ENCODE results near the gene AOX1. TPM values are rescaled to one million over a fixed set of nuclear protein-coding genes. Genes with fewer than 3 reads are reported as not detected.
"Not testable (repeated sequence)": the region's sequence is repeated elsewhere in the genome, so short reads cannot be mapped to it uniquely, and the experiment has no call there.

The AOX1 gene
- total and polyA plus RNA-seq, 8 donors: 6.4 to 303 (median 10.6) TPM

GRCh38 chr2:200627110-200627770 lies 41.4 kb downstream of the AOX1 start:
- no peaks in the 10 kb centered on the region for H3K4me1 ChIP-seq
- no peak for DNase-seq
- H3K27ac ChIP-seq: no peak overlapping the region
- intact Hi-C loops (cut with DNase I; ENCODE audit: low total_unique reads): no loop called here
- TF ChIP-seq EP300 (IDR thresholded peaks at IDR 0.05) (no peak), POLR2AphosphoS5 (IDR thresholded peaks at IDR 0.05) (no peak), POLR2A (IDR thresholded peaks at IDR 0.05) (no peak), CTCF (IDR thresholded peaks at IDR 0.05) (no peak)
- peaks cover 0 to 5% (median 0%) of the 10 kb centered on the region in 4 donors for H3K36me3 ChIP-seq
- no peaks in the 10 kb centered on the region for H3K27me3 ChIP-seq
- no peak overlapping the region for H3K4me3 ChIP-seq
- 60 to 72% (median 66%) methylated on average over 4 of the region's 4 CpGs for WGBS, 5 donors
- no peaks in the 10 kb centered on the region for H3K9me3 ChIP-seq

GRCh38 chr2:200628461-200628860 lies 42.6 kb downstream of the AOX1 start:
- intact Hi-C loops (cut with DNase I; ENCODE audit: low total_unique reads); H3K27me3 ChIP-seq; H3K4me3 ChIP-seq; H3K9me3 ChIP-seq; H3K4me1 ChIP-seq; DNase-seq; H3K27ac ChIP-seq: not testable (repeated sequence)
- peaks cover 0 to 13% (median 0%) of the 10 kb centered on the region in 4 donors for H3K36me3 ChIP-seq
- WGBS, 5 donors: 79 to 89% (median 84%) methylated on average over 4 of the region's 4 CpGs

DNA sequence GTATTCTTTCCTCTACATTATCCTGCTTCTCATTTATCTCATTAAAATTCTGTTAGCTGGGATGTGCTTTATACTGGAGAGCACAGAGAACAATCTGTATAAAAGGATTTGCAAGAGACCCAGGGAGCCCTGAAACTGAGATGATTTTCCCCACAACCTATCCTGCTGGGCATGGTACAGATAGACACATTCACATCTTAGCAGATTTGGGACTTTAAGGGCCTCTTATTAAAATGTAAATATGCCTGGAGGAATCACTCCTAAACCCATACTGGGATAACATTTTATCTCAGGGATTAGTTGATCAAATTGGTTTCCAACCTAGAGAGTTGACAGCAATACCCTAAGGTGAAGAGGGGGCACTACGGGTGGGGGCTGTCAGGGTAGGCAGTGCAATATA lies 45.5 kb downstream of the AOX1 start:
- TF ChIP-seq POLR2AphosphoS5 (IDR thresholded peaks at IDR 0.05) (no peak), POLR2A (IDR thresholded peaks at IDR 0.05) (no peak), CTCF (IDR thresholded peaks at IDR 0.05) (no peak), EP300 (IDR thresholded peaks at IDR 0.05) (no peak)
- WGBS, 5 donors: 54 to 80% (median 76%) methylated on average over 1 of the region's 1 CpG
- DNase-seq: no peak
- Histone ChIP-seq H3K27me3 (no peaks in the 10 kb centered on the region), H3K4me3 (no peak overlapping the region), H3K4me1 (no peaks in the 10 kb centered on the region), H3K27ac (no peak overlapping the region), H3K36me3 (peaks cover 0 to 15% (median 0%) of the 10 kb centered on the region in 4 donors), H3K9me3 (no peaks in the 10 kb centered on the region)
- intact Hi-C loops (cut with DNase I; ENCODE audit: low total_unique reads): no loop called here

- intact Hi-C loops (cut with DNase I; ENCODE audit: low total_unique reads): no loop called here
- DNase-seq: no peak
- Histone ChIP-seq H3K4me1 (no peaks in the 10 kb centered on the region), H3K9me3 (no peaks in the 10 kb centered on the region), H3K27me3 (no peaks in the 10 kb centered on the region), H3K4me3 (no peak overlapping the region), H3K36me3 (peaks cover 0 to 13% (median 3%) of the 10 kb centered on the region in 4 donors), H3K27ac (no peak overlapping the region)
- TF ChIP-seq CTCF (IDR thresholded peaks at IDR 0.05) (no peak), POLR2A (IDR thresholded peaks at IDR 0.05) (no peak), EP300 (IDR thresholded peaks at IDR 0.05) (no peak), POLR2AphosphoS5 (IDR thresholded peaks at IDR 0.05) (no peak)
- WGBS, 5 donors: 87 to 94% (median 90%) methylated on average over 7 of the region's 7 CpGs
Observed at GRCh38 chr2:200634231-200634964, 48.6 kb downstream of the AOX1 start.

DNA sequence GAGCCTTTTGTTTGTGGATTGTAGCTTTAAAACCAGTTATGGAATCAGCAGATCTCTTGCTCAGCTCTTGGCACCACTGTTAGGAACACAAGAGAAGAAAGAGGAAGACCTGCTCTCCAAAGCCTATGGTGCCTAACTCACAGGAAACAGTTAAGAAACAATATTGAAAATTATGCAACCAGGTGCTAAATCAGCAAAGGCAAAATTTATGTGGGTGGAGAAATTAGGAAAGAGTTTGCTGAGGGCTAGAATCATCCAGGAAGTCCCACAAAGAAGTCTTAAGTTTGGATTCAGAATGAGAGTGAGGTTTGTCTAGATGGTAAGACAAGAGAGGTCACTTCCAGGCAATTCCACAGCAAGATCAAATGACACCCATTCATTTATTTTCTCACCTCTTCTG lies 49.4 kb downstream of the AOX1 start:
- Histone ChIP-seq H3K36me3 (peaks cover 0 to 13% (median 3%) of the 10 kb centered on the region in 4 donors), H3K27me3 (no peaks in the 10 kb centered on the region), H3K4me3 (no peak overlapping the region), H3K4me1 (no peaks in the 10 kb centered on the region), H3K9me3 (no peaks in the 10 kb centered on the region), H3K27ac (no peak overlapping the region)
- no peak for DNase-seq
- intact Hi-C loops (cut with DNase I; ENCODE audit: low total_unique reads): no loop called here
- TF ChIP-seq POLR2A (IDR thresholded peaks at IDR 0.05) (no peak), POLR2AphosphoS5 (IDR thresholded peaks at IDR 0.05) (no peak), EP300 (IDR thresholded peaks at IDR 0.05) (no peak), CTCF (IDR thresholded peaks at IDR 0.05) (no peak)
